ENCODE data around the gene RPP21.

DNA sequence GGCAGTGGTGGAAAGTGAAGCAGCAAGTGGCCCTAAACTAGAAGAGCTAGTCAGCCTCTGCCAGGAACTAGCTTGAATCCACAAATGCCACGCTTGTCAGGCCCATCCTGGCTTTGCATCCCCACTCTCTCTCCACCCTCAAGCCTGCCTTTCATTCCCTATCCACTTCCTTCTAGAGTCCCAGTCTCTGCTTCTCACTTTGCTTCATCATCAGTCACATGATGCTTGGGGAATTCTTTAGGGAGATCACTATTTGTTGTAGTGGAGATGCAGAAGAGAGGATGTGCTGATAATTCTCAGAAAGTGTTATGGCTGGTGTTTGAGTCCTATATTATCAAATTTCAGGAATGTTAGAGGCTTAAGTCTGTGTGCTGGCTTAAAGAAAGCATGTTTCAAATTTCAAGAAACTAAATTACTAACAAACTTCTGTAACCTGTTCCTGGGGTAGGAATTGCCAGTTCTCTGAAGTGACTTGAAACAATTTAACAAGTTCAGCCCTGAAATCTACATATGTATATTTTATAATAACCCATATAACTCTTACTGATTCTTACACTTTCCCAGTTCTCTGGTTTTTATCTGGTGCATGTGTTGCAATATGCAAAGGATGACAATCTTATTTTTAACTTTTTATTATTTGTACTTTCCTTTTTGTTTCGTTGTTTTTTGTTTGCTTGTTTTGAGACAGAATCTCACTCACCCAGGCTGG is 10.7 kb upstream of the RPP21 start:
- TF ChIP-seq POLR2A (IDR thresholded peaks at IDR 0.05): no peak
- TF ChIP-seq CTCF (IDR thresholded peaks at IDR 0.05): no peak
